Smooth muscle cell (in vitro differentiated cells): ENCODE results near the gene CENPE. TPM values are rescaled to one million over a fixed set of nuclear protein-coding genes. Genes with fewer than 3 reads are reported as not detected.

Experiments used
- DNase-seq: peaks from one replicate; lab custom pipeline; 2025; ENCODE audit not compliant: unreplicated experiment; lab: John Stamatoyannopoulos, UW
- H2AFZ ChIP-seq: fragments of 200-600 bp; sonication (generic); 2 replicates; pipeline ENCODE4 v1.6.0; 2016; ENCODE audit warnings: antibody characterized with exemption, low read depth, mild to moderate bottlenecking
- H3F3A ChIP-seq: fragments of 200-600 bp; sonication (generic); 2 replicates; pipeline ENCODE4 v1.6.0; 2017; ENCODE audit warnings: antibody characterized with exemption, low read depth
- H3K27ac ChIP-seq: fragments of 200-600 bp; sonication (generic); 2 replicates; pipeline ENCODE4 v1.5.1; 2016; ENCODE audit warnings: low read depth, mild to moderate bottlenecking
- H3K27me3 ChIP-seq: fragments of 200-600 bp; sonication (generic); 2 replicates; pipeline ENCODE4 v1.6.1; 2016; ENCODE audit warnings: low read depth, mild to moderate bottlenecking
- H3K36me3 ChIP-seq: fragments of 200-600 bp; sonication (generic); 2 replicates; pipeline ENCODE4 v1.5.1; 2016; ENCODE audit warnings: low read depth
- H3K4me1 ChIP-seq: fragments of 200-600 bp; sonication (generic); 2 replicates; pipeline ENCODE4 v1.5.1; 2016; ENCODE audit warnings: low read depth
- H3K4me2 ChIP-seq: fragments of 200-600 bp; sonication (generic); 2 replicates; pipeline ENCODE4 v1.6.0; 2016; ENCODE audit warnings: mild to moderate bottlenecking
- H3K4me3 ChIP-seq: fragments of 200-600 bp; sonication (generic); 2 replicates; pipeline ENCODE4 v1.5.1; 2016; ENCODE audit warnings: mild to moderate bottlenecking
- H3K79me2 ChIP-seq: fragments of 200-600 bp; sonication (generic); 2 replicates; pipeline ENCODE4 v1.6.0; 2016; ENCODE audit warnings: low read depth, mild to moderate bottlenecking
- H3K9ac ChIP-seq: fragments of 200-600 bp; sonication (generic); 2 replicates; pipeline ENCODE4 v1.6.0; 2016; ENCODE audit warnings: low read depth
- H3K9me3 ChIP-seq: fragments of 200-600 bp; sonication (generic); replicated peaks from 2 replicates; pipeline ENCODE4 v1.5.1; 2016; ENCODE audit warnings: low read depth
- H4K20me1 ChIP-seq: fragments of 200-600 bp; sonication (generic); 2 replicates; pipeline ENCODE4 v1.6.0; 2016; ENCODE audit warnings: low read depth
- CTCF ChIP-seq: fragments of 200-600 bp; sonication (generic); IDR thresholded peaks from 2 replicates; pipeline ENCODE4 v1.5.1; 2017; ENCODE audit warnings: borderline replicate concordance, mild to moderate bottlenecking, antibody characterized with exemption; ENCODE audit not compliant: insufficient read depth, poor library complexity, severe bottlenecking
- WGBS: methylation state at CpG from one replicate; pipeline ENCODE4 v1.1.7; 2016; ENCODE audit warnings: low lambda C conversion rate; 5-methylcytosine and 5-hydroxymethylcytosine counted together
- polyA plus RNA-seq: library from polyadenylated mRNA; unstranded; fragments of >200 nt; fragmentation: Nextera tagmentation; extraction: Ambion mirVana; gene quantifications from 2 replicates; pipeline ENCODE4 v1.2.1, GENCODE V29; 2016
- total RNA-seq: library from RNA; depleted of rRNA; stranded (reverse); fragments of >200 nt; gene quantifications from 2 replicates; pipeline ENCODE4 v1.2.3, GENCODE V29; 2014

CENPE gene
- total and polyA plus RNA-seq, 2 experiments from 2014 or later = 2.4 to 5.6 TPM

- Histone ChIP-seq H3K36me3 (peaks cover 34% of the 10 kb centered on the region), H3K27ac (no peak overlapping the region), H4K20me1 (no peaks in the 10 kb centered on the region), H3K4me2 (no peak overlapping the region), H3K4me3 (no peak overlapping the region), H3K4me1 (no peaks in the 10 kb centered on the region), H3K9me3 (no peaks in the 10 kb centered on the region), H3K79me2 (no peaks in the 10 kb centered on the region), H3K27me3 (no peaks in the 10 kb centered on the region), H2AFZ (no peak overlapping the region), H3K9ac (no peak overlapping the region), H3F3A (no peaks in the 10 kb centered on the region)
- WGBS = 91% methylated on average over 2 of the region's 2 CpGs
- DNase-seq = no peak
- no peak for TF ChIP-seq CTCF
These were observed 112.5 kb downstream of the CENPE start for GRCh38 chr4:103085555-103086196.

- Histone ChIP-seq H4K20me1 (no peaks in the 10 kb centered on the region), H3K9me3 (no peaks in the 10 kb centered on the region), H3K9ac (no peak overlapping the region), H3K4me1 (no peaks in the 10 kb centered on the region), H3K36me3 (no peaks in the 10 kb centered on the region), H3F3A (no peaks in the 10 kb centered on the region), H3K79me2 (no peaks in the 10 kb centered on the region), H3K4me3 (no peak overlapping the region), H3K4me2 (no peak overlapping the region), H3K27me3 (no peaks in the 10 kb centered on the region), H2AFZ (no peak overlapping the region), H3K27ac (no peak overlapping the region)
- no peak for TF ChIP-seq CTCF
- DNase-seq = no peak
- WGBS = 97% methylated on average over 1 of the region's 1 CpG
These were observed 118.5 kb downstream of the CENPE start for GRCh38 chr4:103079621-103080020.

GRCh38 chr4:103076747-103077347, 121.3 kb downstream of the CENPE start, which contains the start of gene SLC9B2:
Gene SLC9B2 (minus strand): TSS chr4:103076761. CDS start chr4:103067550, 9,211 bp downstream.
- no peaks in the 10 kb centered on the region for H3K9me3 ChIP-seq
- H3K4me1 ChIP-seq = no peaks in the 10 kb centered on the region
- peak within 1 kb of the TSS; percentile 93 for H3K4me2 ChIP-seq
- 21% methylated on average over 21 of the region's 21 CpGs for WGBS
- no peaks in the 10 kb centered on the region for H3K27me3 ChIP-seq
- H3K9ac ChIP-seq = peak within 1 kb of the TSS; percentile 50
- peak within 1 kb of the TSS; percentile 20 for H3K27ac ChIP-seq
- TF ChIP-seq CTCF = no peak
- H3K36me3 ChIP-seq = no peaks in the 10 kb centered on the region
- no peaks in the 10 kb centered on the region for H4K20me1 ChIP-seq
- peak within 1 kb of the TSS; percentile 97 for H2AFZ ChIP-seq
- H3F3A ChIP-seq = no peaks in the 10 kb centered on the region
- no peak for DNase-seq
- peak within 1 kb of the TSS; percentile 81 for H3K4me3 ChIP-seq
- peaks cover 4% of the 10 kb centered on the region for H3K79me2 ChIP-seq
